ENCODE measurements around the gene HSPA4L.

- no peak for TF ChIP-seq POLR2A (IDR thresholded peaks at IDR 0.05; ENCODE audit: low read depth, low read length)
- no peak for TF ChIP-seq POLR2AphosphoS5 (IDR thresholded peaks at IDR 0.05; ENCODE audit: low read depth, low read length)
- TF ChIP-seq SPI1 (IDR thresholded peaks at IDR 0.05; ENCODE audit: low read depth, low read length): peak; percentile 58
- no peak for TF ChIP-seq TAF1 (IDR thresholded peaks at IDR 0.05; ENCODE audit: low read depth, low read length)
- TF ChIP-seq POU2F2 (IDR thresholded peaks at IDR 0.05; ENCODE audit: low read depth, low read length): no peak
Observed at GRCh38 chr4:127759228-127759820, 22.8 kb upstream of the HSPA4L start.
